Ovary (tissue), 3 donors: ENCODE data around the gene ARL10.

Source experiments
- POLR2A ChIP-seq: fragments of 450-650 bp; IDR thresholded peaks from one replicate; pipeline ENCODE4 v1.6.1; 2017; ENCODE audit warnings: antibody characterized with exemption, mild to moderate bottlenecking, moderate library complexity
- TF ChIP-seq, protein P1 (sequence below), 3 donors: fragments of 450-650 bp in 2 of 3; fragments of 200-600 bp in 1 of 3; IDR thresholded peaks; one replicate each; pipeline versions ENCODE4 v1.5.1 to v1.8.0; 2016 to 2022; ENCODE audit warnings: antibody characterized with exemption in 3 of 3, mild to moderate bottlenecking in 1 of 3
- donor health status: DM: no; HTN: no; CAD: no.

GRCh38 chr5:176400382-176401156 is 35.3 kb downstream of the ARL10 start:
- TF ChIP-seq, protein P1, sequence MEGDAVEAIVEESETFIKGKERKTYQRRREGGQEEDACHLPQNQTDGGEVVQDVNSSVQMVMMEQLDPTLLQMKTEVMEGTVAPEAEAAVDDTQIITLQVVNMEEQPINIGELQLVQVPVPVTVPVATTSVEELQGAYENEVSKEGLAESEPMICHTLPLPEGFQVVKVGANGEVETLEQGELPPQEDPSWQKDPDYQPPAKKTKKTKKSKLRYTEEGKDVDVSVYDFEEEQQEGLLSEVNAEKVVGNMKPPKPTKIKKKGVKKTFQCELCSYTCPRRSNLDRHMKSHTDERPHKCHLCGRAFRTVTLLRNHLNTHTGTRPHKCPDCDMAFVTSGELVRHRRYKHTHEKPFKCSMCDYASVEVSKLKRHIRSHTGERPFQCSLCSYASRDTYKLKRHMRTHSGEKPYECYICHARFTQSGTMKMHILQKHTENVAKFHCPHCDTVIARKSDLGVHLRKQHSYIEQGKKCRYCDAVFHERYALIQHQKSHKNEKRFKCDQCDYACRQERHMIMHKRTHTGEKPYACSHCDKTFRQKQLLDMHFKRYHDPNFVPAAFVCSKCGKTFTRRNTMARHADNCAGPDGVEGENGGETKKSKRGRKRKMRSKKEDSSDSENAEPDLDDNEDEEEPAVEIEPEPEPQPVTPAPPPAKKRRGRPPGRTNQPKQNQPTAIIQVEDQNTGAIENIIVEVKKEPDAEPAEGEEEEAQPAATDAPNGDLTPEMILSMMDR (IDR thresholded peaks at IDR 0.05) = no peak
- no peak for TF ChIP-seq POLR2A
